GM18907 (cell line): ENCODE results near the gene CTF1.
"Not testable (repeated sequence)": the region's sequence is repeated elsewhere in the genome, so short reads cannot be mapped to it uniquely, and the experiment has no call there.

Experiments
- ATAC-seq: cut with Tn5 transposase; IDR thresholded peaks from one replicate; pipeline ENCODE4 v1.9.1; 2021; ENCODE audit warnings: mild to moderate bottlenecking, moderate library complexity; ENCODE audit not compliant: unreplicated experiment

The CTF1 gene

DNA sequence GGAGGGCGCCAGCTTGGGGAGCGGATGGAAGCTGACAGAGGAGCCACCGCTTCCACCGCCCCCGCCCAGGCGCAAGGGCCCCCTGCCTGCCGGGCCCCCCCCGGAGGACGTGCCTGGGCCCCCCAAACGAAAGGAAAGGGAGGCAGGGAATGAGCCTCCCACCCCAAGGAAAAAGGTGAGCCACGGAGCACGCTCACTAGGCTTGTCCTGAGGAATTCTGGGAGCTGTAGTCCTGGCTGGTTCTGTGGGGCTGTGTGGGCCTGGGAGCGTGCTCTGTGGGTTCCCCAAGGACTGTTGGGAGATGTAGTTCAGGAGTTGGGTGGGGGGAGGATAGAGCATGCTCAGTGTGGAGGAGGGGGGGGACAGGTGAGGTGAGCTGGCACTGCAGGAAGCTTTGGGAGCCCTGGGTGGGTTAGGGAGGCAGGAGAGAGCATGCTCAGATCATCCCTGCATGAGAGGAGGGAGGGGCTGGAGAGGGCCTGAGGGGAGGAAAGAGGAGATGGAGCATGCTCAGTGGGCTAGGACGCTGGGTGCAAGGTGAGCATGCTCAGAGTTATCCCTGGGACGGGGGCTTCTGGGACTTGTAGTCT is 31.5 kb downstream of the CTF1 start:
- no peak for ATAC-seq

DNA sequence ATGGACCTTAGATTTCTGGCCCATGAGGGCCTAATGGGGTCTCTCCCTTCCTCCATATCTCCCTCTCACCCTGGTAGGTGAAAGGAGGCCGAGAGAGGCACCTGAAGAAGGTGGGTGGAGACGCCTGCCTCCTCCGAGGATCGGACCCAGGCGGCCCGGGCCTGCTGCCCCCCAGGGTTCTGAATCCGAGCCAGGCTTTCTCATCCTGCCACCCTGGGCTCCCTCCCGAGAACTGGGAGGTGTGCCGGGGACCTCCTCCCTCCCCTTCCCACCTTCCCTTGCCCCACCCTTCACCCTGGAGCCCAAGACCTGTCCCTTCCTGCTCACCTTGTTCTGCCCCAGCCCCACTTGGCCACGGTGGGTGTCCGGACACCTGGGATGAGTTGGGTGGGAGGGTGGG is 32.0 kb downstream of the CTF1 start:
- ATAC-seq = no peak

DNA sequence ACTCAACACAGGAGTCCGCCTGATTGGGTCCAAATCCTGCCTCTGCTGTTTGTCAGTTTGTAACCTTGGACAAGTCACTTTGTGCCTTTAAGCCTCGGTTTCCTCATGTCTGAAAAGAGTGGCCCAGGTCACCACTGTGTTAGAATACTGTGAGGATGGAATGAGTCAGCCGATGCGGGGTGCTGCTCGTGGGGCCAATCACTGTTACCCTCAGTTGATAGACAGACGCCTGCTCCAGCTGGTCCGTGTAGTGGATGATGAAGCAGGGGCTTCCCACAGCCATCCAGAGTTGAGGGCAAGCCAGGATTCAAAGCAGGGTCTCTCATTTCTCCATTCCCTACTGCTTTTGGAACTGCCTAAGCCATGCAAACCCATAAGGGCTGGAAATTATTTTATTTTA is 32.8 kb downstream of the CTF1 start:
- no peak for ATAC-seq

DNA sequence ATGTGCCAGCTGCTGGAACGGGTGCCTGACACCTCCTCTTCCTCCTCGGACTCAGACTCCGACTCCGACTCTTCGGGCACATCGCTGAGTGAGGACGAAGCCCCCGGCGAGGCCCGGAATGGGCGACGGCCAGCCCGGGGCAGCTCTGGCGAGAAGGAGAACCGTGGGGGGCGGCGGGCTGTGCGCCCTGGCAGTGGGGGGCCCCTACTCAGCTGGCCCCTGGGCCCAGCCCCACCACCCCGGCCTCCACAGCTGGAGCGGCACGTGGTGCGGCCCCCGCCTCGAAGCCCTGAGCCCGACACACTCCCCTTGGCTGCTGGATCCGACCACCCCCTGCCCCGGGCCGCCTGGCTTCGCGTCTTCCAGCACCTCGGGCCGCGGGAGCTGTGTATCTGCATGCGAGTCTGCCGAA is 33.8 kb downstream of the CTF1 start:
- no peak for ATAC-seq

DNA sequence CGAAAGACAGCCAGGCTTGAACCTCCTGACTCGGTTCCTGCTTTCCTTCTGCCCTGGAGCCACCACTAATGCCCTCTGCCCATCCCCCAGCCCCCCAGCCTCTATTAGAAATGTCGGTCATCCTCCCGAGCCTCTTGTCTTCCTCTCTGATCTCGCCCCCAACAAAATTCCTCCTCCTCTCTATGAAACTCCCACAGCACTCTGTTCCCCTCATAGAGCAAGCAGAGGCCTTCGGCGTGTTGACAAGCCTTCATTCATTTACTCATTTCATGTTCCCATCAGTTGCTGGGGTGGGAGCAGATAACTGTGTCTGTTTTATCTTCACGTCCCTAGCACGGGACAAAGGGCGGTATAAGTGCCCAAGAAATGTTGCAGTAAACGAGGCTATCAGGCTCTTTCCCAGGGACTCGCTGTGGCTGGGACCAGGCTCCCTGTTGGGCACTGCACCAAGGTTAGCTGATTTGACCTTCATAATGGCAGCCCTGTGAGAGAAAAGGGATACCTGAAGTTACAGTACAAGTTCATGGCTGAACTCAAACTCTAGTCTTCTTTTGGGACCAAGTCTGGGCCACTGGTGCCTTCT is 34.7 kb downstream of the CTF1 start:
- ATAC-seq = no peak

DNA sequence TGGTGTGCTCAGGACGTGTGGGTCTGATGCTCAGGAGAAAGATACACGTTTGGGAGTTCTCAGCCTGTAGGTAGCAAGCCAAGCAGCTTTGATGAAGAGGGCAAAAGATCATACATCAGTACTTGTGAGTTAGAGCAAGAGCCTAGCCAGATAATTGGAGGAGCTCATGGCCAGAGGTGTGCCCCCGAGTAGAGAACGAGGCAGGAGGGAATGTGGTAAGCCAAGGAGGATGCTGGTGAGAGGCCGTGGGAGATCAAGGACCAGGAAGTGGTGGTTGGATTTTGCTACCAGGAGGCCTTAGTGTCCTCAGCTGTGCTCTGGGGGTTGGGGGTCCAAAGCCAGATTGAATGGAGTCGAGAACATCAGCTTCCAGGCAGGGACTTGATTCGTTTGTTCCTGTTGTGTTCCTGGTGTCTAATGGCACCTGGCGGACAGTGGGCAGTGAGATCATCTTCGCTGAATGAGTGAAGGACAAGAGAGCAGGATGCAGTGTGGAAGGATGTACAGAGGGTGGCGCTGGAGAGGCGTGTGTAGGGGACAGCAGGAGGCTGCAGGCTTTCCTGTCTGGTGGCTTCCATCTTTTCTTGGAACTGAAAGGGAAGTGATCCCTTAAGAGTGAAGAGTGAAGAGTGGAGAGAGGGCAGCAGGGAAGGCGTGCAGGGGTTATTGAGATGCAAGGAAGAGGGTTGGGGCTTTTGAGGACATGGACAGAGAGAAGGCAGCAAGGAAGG is 38.6 kb downstream of the CTF1 start:
- no peak for ATAC-seq

DNA sequence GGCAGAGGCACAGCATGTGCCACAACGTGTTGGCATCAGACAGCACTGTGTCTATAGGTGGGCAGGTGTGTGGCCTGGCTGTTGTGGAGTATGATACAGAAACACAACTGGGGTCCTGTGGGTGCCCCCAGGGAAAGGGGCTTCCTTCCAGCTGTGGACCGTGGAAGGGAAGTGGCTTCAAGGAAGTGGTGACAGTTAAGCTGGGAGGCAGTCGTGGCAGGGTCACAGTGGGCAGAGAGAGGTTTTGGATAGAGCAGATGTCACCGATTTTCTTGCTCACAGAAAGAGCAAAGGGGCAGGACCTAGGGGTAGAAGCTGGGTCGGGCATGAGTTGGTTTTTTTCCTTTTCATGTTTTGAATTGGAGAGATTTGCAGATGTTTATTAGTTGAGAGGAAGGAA is 41.3 kb downstream of the CTF1 start:
- no peak for ATAC-seq

DNA sequence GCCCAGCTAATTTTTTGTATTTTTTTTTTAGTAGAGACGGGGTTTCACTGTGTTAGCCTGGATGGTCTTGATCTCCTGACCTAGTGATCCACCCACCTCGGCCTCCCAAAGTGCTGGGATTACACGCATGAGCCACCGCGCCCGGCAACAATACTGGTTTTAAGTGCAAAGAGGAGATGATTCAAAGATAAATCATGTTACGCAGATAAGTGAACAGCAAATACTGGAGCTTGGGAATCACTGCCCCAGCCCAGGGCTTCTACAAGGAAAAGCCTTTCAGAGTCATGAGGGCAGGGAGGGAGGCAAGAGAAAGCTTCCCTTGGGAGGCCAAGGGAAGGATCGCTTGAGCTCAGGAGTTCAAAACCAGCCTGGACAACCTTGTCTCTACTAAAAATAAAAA is 43.2 kb downstream of the CTF1 start:
- ATAC-seq = not testable (repeated sequence)

DNA sequence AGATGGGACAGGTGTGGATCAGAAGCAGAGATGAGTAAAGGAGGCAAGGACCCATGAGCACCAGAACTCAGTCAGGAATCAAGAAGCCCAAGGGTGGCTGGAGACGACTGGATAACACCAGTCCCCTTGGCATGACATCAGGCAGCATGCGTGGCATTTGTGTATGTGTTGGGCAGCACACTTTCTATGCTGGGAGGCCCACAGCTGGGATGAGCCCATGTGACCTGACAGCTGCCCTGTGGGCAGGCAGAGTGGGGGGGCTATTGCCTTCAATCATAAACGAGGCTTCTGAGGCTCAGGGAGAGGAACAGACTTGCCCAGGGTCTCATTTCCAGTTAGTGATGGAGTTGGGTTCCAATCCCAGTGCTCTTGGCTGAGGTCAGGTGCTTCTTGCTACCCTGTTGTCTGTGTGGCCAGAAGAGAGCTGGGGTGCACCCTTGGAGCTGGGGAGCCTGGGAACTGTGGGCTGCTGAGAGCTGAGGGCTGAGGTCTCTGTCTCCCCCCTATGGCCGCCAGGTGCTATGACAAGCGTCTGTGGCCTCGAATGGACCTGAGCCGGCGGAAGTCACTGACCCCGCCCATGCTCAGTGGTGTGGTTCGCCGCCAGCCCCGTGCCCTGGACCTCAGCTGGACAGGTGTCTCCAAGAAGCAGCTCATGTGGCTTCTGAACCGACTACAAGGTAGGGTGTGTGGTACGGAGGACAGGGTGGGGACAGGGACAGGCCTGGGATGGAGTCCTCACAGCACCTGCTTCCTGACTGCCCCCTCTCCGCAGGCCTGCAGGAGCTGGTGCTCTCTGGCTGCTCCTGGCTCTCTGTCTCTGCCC is 45.4 kb downstream of the CTF1 start:
- peak; percentile 87 for ATAC-seq

DNA sequence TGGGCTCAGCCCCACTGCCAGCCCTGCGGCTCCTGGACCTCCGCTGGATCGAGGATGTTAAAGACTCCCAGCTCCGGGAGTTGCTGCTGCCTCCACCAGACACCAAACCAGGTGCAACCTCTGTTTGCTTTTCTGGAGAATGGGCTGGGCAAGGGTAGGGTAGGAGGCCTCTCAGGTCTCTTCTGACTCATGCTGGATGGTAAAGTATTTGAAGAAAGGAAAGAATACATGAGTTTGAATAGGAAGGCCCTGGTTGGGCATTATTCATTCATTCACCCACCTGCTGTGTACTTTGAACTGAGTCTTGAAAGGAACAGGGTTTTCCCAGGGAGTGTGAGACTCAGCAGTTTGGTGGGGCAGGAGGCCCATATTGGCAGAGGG is 46.0 kb downstream of the CTF1 start:
- no peak for ATAC-seq

DNA sequence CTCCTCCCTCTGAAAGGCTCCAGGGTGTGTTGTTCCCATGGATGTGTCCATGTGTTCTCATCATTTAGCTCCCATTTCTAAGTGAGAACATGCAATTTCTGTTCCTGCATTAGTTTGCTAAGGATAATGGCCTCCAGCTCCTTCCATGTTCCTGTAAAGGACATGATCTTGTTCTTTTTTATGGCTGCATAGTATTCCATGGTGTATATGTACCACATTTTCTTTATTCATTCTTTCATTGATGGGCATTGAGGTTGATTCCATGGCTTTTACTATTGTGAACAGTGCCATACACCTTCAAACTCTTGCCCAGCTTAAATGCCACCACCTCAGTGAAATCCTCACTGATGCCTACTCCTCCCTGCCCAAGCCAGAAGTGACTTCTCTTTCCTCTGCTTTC is 47.9 kb downstream of the CTF1 start:
- no peak for ATAC-seq

DNA sequence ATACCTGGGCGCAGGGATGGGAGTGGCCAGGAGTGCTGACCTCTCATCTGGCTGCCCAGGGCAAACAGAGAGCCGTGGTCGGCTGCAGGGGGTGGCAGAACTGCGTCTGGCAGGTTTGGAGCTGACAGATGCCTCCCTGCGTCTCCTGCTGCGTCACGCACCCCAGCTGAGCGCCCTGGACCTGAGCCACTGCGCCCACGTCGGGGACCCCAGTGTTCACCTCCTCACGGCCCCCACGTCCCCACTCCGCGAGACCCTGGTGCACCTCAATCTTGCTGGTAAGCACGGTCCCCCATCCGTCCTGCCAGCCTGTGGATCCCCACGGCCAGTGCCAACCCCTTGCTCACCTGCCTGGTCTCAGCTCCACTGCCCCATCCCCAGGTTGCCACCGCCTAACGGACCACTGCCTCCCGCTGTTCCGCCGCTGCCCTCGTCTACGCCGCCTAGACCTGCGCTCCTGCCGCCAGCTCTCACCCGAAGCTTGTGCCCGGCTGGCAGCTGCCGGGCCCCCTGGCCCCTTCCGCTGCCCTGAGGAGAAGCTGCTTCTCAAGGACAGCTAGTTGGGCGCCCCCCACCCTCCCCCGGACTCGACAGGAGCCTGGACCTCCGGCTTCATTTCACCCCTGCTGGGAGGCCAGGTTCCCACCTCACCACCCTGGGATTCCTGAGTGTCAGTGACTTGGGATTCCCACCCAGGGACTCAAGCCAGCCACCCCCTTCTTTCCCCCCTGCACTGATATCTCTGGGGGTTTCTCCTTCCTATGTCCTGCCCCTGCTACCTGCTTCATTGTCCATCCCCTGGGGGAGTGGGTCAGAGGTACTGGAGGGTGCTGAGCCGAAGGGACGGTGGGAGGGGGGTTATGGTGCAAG is 50.5 kb downstream of the CTF1 start:
- no peak for ATAC-seq

DNA sequence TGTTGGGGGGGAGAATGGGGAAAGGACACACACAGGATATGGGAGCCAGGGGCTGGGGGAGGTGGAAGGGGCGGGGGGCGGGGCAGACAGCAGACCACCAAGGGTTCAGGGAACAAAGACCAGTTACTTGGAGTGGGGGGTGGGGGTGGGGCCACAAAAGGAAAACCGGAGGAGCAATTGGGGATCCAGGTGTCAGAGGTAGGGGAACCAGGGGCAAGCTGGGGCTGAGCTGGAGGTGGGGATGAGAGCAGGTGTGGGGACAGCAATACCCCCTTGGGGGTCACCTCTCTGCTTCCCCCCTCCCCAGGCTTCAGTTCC is 51.1 kb downstream of the CTF1 start:
- no peak for ATAC-seq

DNA sequence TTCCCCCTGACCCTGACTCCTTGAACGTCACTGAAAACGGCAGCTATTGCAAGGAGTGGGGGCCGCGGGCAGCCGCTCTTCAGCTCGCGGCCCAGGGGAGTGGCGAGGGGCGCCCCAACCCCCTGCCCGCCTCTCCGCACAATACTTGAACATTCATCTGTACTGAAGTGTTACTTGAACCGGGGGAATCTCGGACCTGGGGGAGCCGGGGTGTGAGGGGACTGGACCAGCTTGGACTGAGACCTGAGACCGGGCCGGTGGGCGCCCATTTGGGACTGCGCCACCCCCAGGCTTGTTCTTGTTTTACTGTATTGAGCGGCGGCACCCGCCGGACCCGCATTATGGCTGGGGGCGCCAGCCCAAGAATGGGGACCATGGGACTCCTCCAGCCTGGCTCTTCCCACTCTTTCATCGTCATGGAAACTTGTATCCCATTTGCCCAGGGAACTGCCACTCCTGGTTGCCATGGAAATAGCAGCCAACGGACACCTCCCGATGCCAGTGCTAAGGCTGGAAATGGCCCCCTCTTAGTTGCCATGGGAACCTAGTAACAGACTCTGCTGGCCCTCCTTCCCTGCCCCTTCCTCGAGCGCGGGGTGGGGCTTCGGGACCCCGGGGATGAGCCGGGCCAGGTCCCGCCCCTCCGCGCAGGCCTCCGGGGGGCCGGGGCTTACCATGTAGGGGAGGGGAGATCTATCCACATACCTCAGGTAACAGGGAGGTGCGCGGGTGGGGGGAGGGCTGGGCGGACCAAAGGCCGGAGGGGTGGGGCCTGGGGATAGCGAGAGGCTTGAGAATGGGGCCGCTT is 51.6 kb downstream of the CTF1 start:
- ATAC-seq = peak; percentile 15

DNA sequence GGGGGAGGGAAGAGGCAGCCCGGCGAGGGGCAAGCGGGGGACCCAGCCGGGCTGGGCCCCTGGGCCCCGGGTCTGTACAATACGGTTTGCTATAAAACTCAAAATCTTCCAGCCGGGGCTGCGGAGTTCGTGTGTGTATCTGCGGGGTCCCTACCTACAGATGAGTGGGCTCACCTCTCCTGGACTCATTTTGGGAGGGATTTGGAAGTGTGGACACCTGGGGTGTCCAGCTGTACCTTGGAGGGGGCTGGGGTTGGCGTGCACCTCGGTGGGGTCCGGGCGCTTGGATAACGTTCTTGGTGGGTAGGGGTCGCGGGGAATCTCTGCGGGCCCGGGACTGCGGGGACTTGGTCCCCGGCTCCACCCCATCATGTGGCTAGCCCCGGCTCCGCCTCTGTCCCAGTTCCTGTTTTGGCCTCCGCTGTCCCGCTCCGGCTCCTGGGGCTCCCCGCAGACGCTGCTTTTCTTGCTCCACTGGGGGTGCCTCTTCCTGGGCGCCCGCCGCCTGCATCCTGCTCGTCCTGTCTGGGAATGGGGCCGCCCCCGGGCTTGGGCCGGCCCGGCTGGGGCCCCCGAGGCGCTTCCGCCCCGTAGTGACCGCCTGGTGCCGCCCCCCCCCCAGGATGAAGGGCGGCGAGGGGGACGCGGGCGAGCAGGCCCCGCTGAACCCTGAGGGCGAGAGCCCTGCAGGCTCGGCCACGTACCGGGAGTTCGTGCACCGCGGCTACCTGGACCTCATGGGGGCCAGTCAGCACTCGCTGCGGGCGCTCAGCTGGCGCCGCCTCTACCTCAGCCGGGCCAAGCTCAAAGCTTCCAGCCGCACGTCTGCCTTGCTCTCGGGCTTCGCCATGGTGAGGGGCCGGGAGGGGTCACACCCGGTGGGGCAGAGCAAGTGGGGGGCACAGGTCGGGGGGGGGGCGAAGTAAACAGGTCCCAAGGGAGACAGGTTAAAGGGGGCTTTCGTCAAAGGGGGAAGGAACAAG is 52.5 kb downstream of the CTF1 start, which contains the start of gene ORAI3:
ORAI3 (plus strand) TSS at position 402 of the 983 bp plus-strand sequence; CDS start at position 624, 222 bp downstream.
- ATAC-seq = peak; percentile 61

DNA sequence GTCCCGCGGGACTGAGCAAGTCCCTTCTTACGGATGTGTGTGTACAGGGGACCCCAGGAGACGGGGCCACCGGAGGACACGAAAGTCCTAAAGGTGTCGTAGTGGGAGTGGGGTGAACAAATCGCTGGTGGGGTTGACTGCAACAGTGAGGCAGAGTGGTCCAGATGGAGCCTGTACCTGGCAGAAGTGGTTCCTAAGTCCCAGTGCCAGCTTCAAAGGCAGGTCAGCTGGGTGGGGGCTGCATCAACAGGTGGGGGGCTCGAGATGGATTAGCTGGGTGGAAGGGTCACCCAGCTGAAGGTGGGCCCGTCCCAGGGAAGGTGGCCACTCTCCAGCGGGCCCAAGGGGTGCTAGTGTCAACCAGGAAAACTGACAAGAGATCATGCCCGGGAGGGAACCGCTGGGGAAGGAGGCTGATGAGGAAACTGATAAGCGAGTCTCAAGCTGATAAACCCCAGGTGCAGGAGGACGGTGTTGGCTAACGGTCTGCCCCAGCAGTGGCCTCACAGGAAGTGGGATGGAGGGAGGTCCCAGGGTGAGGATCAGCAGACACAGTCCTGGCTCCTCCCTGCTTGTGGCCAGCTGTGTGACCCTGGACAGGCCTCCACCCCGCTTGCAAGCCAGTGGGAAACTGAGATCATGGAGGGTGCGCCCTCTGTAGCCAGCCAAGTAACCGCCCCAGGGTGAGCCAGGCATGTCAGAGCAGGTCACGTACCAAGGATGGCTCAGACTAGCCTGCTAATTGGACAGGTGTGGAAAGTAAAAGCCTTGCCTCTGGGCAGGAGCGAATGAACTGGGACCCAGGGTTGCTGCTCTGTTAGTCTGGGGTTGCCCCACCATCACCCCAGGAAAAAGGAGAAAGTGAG is 53.5 kb downstream of the CTF1 start:
- ATAC-seq = peak; percentile 58

DNA sequence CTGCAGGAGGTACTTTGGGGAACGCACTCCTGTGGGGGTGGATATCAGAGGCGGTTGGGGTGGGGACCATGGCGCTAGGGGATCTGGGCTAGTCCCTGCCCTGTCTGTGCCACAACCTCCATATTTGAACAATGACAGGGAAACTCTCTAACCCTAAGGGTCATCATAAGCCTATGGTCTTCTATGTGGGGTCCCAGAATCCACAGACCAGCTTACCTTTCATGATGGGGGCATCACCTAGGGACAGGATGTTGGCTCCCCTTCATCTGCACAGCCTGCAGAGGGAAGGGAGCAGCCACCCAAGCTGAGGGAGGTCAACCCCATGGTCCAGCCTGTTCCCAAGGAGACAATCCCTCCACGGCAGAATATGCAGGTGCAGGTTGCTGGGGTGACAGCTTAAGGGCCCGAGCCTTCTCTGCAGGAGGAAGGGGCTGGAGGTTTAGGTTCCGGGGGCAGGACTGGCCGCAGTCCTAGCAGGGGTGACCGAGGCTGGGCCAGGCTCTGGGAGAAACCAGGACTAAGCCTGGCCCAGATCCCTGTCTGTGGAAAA is 54.2 kb downstream of the CTF1 start:
- ATAC-seq = no peak
